DMS 273 treated with DMSO at 0.1 percent for 48 hours (cell line): Measurements from ENCODE around the gene AQP12A.

ENCODE experiments used
- DNase-seq: peaks from one replicate; lab custom pipeline; 2025; lab: John Stamatoyannopoulos, UW

Gene AQP12A

GRCh38 chr2:240707043-240707756, 15.5 kb downstream of the AQP12A start:
- DNase-seq, result no peak

- DNase-seq, result no peak
Measured at GRCh38 chr2:240707821-240708220, 16.2 kb downstream of the AQP12A start.

- DNase-seq, result no peak
Measured at GRCh38 chr2:240708457-240708856, 16.8 kb downstream of the AQP12A start.

GRCh38 chr2:240711296-240711695, 19.6 kb downstream of the AQP12A start:
- DNase-seq, result no peak

- no peak for DNase-seq
Measured at GRCh38 chr2:240711701-240712100, 20.0 kb downstream of the AQP12A start.

GRCh38 chr2:240712121-240712520, 20.5 kb downstream of the AQP12A start:
- no peak for DNase-seq

GRCh38 chr2:240713071-240713927, 21.6 kb downstream of the AQP12A start:
- no peak for DNase-seq

- DNase-seq, result no peak
Measured at GRCh38 chr2:240713928-240714746, 22.5 kb downstream of the AQP12A start.

GRCh38 chr2:240714747-240715725, 23.4 kb downstream of the AQP12A start:
- no peak for DNase-seq

GRCh38 chr2:240716130-240716798, 24.6 kb downstream of the AQP12A start:
- DNase-seq, result no peak

- no peak for DNase-seq
Measured at GRCh38 chr2:240717181-240717641, 25.5 kb downstream of the AQP12A start.

GRCh38 chr2:240717681-240718581, 26.3 kb downstream of the AQP12A start:
- DNase-seq, result no peak

- no peak for DNase-seq
Measured at GRCh38 chr2:240718896-240719490, 27.3 kb downstream of the AQP12A start.

- DNase-seq, result no peak
Measured at GRCh38 chr2:240719676-240720545, 28.2 kb downstream of the AQP12A start.

GRCh38 chr2:240720686-240721595, 29.3 kb downstream of the AQP12A start:
- DNase-seq, result no peak

GRCh38 chr2:240721596-240722180, 30.0 kb downstream of the AQP12A start:
- no peak for DNase-seq

- no peak for DNase-seq
Measured at GRCh38 chr2:240722376-240722775, 30.7 kb downstream of the AQP12A start.
